Kidney epithelial cell (primary cell): Measurements from ENCODE around the gene ALK. TPM values are rescaled to one million over a fixed set of nuclear protein-coding genes. Genes with fewer than 3 reads are reported as not detected.

Source experiments
- DNase-seq: peaks from one replicate; pipeline ENCODE4 v3.0.0-alpha.2; 2010; ENCODE audit warnings: low read depth
- H3K27me3 ChIP-seq: 2 replicates; pipeline ENCODE4 v1.6.0; 2011; ENCODE audit warnings: low read length; ENCODE audit not compliant: control insufficient read depth, insufficient read depth
- H3K36me3 ChIP-seq: 2 replicates; pipeline ENCODE4 v1.5.1; 2011; ENCODE audit warnings: low read length; ENCODE audit not compliant: control insufficient read depth, insufficient read depth
- H3K4me3 ChIP-seq: 2 replicates; pipeline ENCODE4 v1.5.1; 2011; ENCODE audit warnings: low read depth, mild to moderate bottlenecking, control low read depth, low read length
- total RNA-seq: library from RNA; depleted of rRNA; stranded (reverse); fragments of >200 nt; gene quantifications from 2 replicates; pipeline ENCODE4 v1.2.3, GENCODE V29; 2015
- TF ChIP-seq, protein P1 (sequence below): IDR thresholded peaks from 2 replicates; pipeline ENCODE4 v1.5.1; 2011; ENCODE audit warnings: mild to moderate bottlenecking, moderate library complexity, low read length, control low read depth, inconsistent platforms; ENCODE audit not compliant: insufficient read depth, poor library complexity, severe bottlenecking

ALK gene
- total RNA-seq, 1 donor from 2014 or later, result not detected

DNA sequence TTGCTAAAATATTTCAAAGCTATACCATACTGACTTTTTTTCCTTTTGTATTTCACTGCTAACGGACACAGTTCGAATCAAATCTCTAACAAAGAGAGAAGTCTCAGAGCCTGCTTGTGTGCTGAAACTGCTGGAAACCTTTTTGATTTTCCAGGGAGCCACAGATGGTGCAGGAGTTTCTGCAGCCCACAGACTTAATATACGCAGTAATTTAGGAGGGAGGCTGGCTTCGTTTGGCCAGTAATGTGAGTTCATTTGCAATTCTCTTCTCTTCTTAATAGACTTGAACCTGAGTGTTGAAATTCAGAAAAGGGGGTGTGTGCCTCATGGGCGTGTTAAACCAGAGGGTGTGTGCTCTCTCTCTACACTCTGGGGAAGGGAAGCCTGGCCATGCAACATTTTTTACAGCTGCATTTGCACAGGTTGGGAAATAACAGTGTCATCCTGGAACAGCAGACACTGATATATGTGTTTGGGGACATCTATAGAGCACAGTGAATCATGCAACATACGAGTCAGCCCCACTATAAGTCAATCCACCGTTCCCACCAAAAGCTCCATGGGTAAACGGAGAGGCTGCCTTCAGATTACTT is 473.2 kb downstream of the ALK start:
- Histone ChIP-seq H3K27me3 (no peaks in the 10 kb centered on the region), H3K36me3 (no peaks in the 10 kb centered on the region), H3K4me3 (no peak overlapping the region)
- no peak for DNase-seq
- TF ChIP-seq, protein P1, sequence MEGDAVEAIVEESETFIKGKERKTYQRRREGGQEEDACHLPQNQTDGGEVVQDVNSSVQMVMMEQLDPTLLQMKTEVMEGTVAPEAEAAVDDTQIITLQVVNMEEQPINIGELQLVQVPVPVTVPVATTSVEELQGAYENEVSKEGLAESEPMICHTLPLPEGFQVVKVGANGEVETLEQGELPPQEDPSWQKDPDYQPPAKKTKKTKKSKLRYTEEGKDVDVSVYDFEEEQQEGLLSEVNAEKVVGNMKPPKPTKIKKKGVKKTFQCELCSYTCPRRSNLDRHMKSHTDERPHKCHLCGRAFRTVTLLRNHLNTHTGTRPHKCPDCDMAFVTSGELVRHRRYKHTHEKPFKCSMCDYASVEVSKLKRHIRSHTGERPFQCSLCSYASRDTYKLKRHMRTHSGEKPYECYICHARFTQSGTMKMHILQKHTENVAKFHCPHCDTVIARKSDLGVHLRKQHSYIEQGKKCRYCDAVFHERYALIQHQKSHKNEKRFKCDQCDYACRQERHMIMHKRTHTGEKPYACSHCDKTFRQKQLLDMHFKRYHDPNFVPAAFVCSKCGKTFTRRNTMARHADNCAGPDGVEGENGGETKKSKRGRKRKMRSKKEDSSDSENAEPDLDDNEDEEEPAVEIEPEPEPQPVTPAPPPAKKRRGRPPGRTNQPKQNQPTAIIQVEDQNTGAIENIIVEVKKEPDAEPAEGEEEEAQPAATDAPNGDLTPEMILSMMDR, result no peak

DNA sequence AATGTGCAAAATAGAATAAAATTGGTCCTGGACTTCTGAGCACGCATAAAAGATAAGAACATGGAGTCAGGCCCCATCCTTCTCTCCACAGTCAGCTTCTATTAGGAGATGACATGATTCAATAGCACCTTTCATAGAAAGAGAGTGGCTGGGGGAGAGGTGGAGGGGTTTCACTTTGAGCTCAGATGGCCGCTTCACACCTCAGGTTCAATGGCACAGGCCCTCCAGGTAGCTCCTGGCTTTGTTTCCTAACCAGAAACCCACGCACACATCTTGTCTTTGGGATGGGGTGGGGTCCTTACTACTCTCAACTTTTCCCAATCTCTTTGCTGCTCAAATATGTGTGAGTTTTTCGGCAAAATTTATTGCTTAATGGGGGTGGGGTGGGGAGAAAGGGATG is 473.9 kb downstream of the ALK start:
- no peak for DNase-seq
- Histone ChIP-seq H3K36me3 (no peaks in the 10 kb centered on the region), H3K27me3 (no peaks in the 10 kb centered on the region), H3K4me3 (no peak overlapping the region)
- TF ChIP-seq, protein P1, result no peak

DNA sequence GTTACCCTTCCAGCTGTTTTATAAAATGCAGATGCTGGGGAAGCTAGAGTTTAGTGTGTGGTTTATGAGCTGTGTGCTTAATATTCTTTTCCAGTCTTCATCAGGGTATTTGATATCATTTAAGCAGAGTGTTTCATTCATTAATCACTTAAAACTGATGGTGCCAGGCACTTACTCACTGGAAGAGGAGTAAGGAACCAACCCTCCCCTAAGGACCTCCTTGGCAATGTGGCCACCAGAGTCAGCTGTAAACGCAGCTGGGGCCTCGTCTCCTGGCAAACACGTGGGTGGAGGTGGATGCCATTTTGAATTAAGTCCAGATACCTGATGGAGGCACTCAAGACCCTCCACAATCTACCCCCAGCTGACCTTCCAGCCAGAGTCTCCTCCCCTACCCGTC is 474.5 kb downstream of the ALK start:
- no peak for DNase-seq
- no peaks in the 10 kb centered on the region for H3K27me3 ChIP-seq
- H3K4me3 ChIP-seq, result no peak overlapping the region
- TF ChIP-seq, protein P1, result no peak
- no peaks in the 10 kb centered on the region for H3K36me3 ChIP-seq

DNA sequence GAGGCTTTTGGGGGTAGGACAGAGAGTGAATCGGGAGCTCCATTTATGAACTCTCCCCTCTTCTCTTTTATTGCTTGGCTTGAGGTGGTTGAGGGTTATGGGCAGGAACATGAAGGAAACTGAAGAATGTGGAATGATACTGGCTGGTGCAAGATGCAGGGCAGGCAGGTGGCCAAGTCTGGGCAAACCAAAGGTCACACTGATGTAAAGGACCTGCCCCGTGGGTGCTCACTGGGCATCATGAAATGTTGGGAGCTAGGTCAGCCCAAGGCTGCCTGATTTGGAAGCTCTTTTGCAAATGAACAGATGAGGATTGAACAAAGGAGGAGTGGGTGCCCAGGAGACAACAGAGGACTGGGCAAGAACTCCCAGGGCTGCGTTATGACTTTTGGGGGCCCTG is 477.2 kb downstream of the ALK start:
- Histone ChIP-seq H3K4me3 (no peak overlapping the region), H3K27me3 (no peaks in the 10 kb centered on the region), H3K36me3 (no peaks in the 10 kb centered on the region)
- TF ChIP-seq, protein P1, result no peak
- no peak for DNase-seq

DNA sequence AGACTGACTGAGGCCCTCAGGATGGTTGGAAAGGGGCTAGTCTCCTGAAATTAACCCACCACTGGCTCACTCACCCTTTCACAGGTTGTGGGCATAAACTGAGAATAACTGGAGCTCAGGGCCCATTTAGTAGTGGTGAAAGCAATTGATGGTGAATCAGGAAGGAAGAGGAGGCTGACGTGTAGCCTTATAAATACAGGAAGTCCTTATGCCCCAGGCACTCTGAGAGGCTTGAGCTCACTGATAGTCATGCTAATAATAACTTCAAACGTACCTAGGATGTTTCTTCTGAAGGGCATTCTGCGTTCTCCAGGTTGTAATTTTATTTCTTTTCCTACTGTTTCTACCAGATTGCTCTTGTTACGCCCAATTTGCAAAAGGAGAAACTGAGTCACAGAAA is 477.8 kb downstream of the ALK start:
- no peak overlapping the region for H3K4me3 ChIP-seq
- DNase-seq, result no peak
- H3K36me3 ChIP-seq, result no peaks in the 10 kb centered on the region
- H3K27me3 ChIP-seq, result no peaks in the 10 kb centered on the region
- TF ChIP-seq, protein P1, result no peak

DNA sequence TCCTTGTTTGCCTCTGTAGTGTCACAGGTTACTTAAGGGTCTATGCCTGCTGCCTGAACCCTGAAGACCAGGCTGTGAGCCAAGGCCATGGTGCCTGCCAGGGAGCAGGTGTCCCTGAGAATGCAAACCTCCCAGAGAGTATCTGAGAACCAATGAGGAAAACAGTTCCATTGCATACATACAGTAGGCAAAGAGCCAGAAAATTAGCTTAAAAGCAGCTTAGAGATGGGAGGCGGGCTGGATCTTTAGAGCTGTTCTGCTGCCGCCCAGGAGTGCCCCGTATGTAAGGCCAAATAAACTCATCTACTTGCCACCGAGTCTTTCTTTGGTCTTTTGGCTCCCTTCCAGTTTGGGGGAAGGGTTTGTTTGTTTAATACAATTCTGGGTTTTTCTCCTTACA is 478.2 kb downstream of the ALK start:
- Histone ChIP-seq H3K36me3 (no peaks in the 10 kb centered on the region), H3K4me3 (no peak overlapping the region), H3K27me3 (no peaks in the 10 kb centered on the region)
- no peak for DNase-seq
- TF ChIP-seq, protein P1, result no peak
